NCI-H2029 treated with DMSO at 0.1 percent for 48 hours (cell line): ENCODE results near the gene YTHDF2.
"Not testable (repeated sequence)": the region's sequence is repeated elsewhere in the genome, so short reads cannot be mapped to it uniquely, and the experiment has no call there.

Source experiments
- DNase-seq: peaks from one replicate; lab custom pipeline; 2025; lab: John Stamatoyannopoulos, UW

Gene YTHDF2

GRCh38 chr1:28736450-28737306 lies at the start of gene YTHDF2:
Gene YTHDF2 (plus strand): TSS chr1:28736940. CDS start chr1:28737121, 181 bp downstream.
- peak; percentile 62 for DNase-seq

GRCh38 chr1:28691627-28692026 lies 45.1 kb upstream of the YTHDF2 start:
- DNase-seq = not testable (repeated sequence)

GRCh38 chr1:28703629-28704028 lies 33.1 kb upstream of the YTHDF2 start:
- no peak for DNase-seq

- no peak for DNase-seq
These were observed 20.4 kb upstream of the YTHDF2 start for GRCh38 chr1:28716336-28716735.

- DNase-seq = no peak
These were observed 18.6 kb upstream of the YTHDF2 start for GRCh38 chr1:28718166-28718565.

- no peak for DNase-seq
These were observed 18.0 kb upstream of the YTHDF2 start for GRCh38 chr1:28718586-28719331.

GRCh38 chr1:28719332-28719619 lies 17.5 kb upstream of the YTHDF2 start:
- no peak for DNase-seq

GRCh38 chr1:28720376-28720775 lies 16.4 kb upstream of the YTHDF2 start:
- DNase-seq = no peak

- not testable (repeated sequence) for DNase-seq
These were observed 14.8 kb upstream of the YTHDF2 start for GRCh38 chr1:28721927-28722326.

GRCh38 chr1:28725365-28725764 lies 11.4 kb upstream of the YTHDF2 start:
- DNase-seq = not testable (repeated sequence)

GRCh38 chr1:28735961-28736449 lies 735 bp upstream of the YTHDF2 start:
- DNase-seq = no peak

GRCh38 chr1:28737307-28738132 lies 780 bp downstream of the YTHDF2 start:
- peak; percentile 36 for DNase-seq

- DNase-seq = no peak
These were observed 3.4 kb downstream of the YTHDF2 start for GRCh38 chr1:28740118-28740517.

GRCh38 chr1:28744184-28744583 lies 7.4 kb downstream of the YTHDF2 start:
- DNase-seq = no peak

GRCh38 chr1:28745653-28746173 lies 9.0 kb downstream of the YTHDF2 start:
- DNase-seq = no peak

GRCh38 chr1:28750330-28750729 lies 13.6 kb downstream of the YTHDF2 start:
- no peak for DNase-seq

GRCh38 chr1:28750771-28751294 lies 14.1 kb downstream of the YTHDF2 start:
- not testable (repeated sequence) for DNase-seq

GRCh38 chr1:28751315-28752060 lies 14.7 kb downstream of the YTHDF2 start:
- no peak for DNase-seq

- DNase-seq = no peak
These were observed 19.0 kb downstream of the YTHDF2 start for GRCh38 chr1:28755701-28756100.

- DNase-seq = no peak
These were observed 20.1 kb downstream of the YTHDF2 start for GRCh38 chr1:28756846-28757245.

- DNase-seq = no peak
These were observed 21.7 kb downstream of the YTHDF2 start for GRCh38 chr1:28758420-28758819.
